HK-2 (cell line): ENCODE measurements around the gene UBE2J2.

Experiments used
- DNase-seq: peaks from one replicate; pipeline ENCODE4 v3.0.0-alpha.2; 2018; ENCODE audit not compliant: unreplicated experiment

Gene UBE2J2

DNA sequence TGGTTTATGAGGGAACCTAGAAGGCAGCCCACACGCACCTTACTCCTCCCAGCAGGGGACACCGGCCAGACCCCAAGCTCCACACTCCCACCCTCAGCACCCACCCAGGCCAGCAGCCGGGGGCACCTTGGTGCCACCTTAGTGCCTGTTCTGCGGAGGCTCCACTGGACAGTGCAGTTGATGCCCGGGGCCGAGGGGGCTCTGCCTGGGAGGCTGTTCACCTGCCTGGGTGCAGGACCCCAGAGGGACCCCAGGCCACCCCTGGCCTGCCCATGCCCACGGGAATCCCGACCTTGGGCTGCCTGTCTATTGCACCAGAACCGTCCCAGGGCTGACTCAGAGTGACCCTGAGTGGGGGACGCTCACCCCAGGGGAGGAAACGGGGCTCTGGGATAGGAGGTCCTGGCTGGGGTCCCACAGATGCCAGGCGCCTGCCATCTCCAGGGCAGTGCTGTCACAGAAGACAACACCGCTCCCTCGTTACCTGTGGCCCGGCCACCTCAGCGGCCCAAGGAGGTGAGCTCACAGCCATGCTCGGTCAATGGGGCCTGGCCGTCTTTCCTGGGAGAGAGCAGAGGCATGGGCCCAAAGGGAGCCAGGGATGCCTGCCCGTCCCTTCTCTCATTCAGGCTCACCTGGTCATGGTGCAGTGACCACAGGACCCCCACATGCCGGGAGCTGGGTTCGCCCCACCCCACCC is 7.3 kb upstream of the UBE2J2 start:
- no peak for DNase-seq

- DNase-seq = no peak
These were observed 5.4 kb upstream of the UBE2J2 start for GRCh38 chr1:1279028-1279427.

- DNase-seq = no peak
These were observed 5.0 kb upstream of the UBE2J2 start for GRCh38 chr1:1278620-1279019.

GRCh38 chr1:1275836-1276235 is 2.2 kb upstream of the UBE2J2 start:
- DNase-seq = no peak

DNA sequence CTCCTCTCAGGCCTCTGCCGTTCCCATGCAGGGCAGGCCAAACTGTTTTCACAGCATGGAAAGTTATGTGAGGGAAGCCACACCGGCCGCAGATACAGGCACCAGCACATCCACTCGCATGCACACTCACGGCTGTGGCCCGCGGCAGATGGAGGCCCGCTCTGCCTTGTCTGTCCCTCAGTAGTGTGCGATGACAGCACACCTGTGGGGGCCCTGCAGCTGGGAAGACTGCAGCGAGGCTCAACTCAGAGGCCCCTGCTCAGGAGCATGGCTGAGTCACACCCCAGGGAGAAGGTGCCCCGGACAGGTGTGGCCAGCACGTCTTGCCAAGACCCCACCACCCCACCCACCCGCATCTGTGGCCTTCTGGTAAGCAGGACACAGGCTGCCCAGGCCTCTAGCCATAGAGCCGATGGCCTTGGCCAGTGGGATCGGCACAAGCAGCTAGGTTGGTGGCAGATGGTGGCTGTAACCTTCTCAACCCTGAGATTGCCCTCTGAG is 1.3 kb upstream of the UBE2J2 start:
- no peak for DNase-seq

DNA sequence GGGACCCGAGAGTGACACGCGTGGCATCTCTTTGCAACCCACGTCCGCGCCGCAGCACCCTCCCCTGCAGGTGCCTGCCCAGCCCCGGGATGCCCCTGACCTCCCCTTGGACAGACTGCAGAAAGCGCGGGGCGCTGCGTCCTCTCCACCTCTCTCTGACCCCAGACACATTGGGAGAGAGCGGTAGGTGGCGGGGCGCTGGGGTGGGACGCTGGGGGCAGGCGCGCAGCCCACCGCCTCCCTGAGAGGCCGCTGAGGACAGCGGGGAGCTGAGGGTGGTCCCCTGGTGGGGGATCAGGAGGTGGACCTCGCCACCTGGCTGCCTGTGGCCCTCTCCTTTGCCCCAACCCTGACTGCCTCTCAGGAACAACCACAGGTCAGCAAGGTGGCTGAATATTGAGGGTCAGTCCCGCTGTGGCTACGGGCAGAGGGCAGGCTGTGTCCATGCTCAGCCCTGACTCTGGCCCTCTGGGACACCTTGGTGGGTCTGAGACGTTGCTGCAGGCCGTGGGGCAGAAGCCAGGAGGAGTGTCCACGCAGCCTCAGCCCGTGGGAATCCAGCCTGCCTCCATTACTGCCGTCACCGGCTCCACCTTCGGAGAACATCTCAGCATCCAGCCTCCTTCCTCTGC is 761 bp upstream of the UBE2J2 start:
- no peak for DNase-seq

DNA sequence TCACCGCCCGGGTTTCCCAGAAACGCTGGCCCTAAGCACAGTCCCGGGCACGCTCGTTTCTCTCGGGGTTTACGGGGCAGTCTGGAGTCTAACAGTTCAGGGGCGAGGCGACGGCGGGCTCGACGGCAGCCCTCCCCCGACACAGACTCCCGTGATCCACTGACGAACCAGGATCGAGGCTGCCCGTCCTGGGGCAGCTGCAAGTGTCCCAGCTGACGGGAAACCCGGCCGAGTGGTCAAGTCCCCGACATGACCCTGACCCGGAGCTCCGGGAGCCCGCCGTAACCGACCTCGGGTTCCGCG is 494 bp downstream of the UBE2J2 start:
- peak; percentile 22 for DNase-seq

DNA sequence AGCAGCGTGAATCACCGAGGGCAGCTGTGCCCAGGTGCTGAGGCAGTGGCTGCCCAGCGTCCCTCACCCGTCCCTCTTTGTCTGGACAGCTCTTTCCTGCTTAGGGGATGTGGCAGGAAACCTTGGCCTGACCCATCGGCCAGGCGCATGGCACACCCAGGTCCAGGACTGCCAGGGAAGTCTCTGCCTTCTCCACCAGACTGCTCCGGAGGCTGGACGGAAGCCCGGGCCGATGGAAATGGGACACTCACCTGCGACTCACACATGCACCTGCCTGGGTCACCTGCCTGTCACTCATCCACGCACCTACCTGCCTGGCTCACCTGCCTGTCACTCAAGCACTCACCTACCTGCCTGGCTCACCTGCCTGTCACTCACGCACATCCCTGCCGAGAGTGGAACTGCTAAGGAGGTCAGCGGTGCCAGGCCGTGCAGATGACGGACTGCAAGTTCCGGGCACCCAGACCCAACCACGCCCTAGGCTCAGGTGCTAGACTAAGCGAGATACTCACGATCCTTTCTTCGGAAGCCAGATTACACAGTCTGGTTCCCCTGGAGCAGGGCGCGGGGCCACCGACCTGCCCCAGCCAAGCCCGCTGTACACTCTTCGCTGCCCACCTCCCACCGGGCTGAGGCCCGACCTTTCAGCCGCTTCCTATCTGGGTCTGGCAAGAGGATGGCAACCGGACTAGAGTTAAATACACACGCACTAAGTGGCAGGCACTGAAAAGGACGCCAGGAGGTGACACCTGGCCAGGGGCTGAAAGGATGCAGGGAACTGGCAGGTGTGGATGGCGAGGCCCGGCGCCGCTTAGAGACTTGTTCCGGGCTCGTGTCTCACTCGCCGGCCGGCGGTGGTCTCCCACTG is 1.1 kb downstream of the UBE2J2 start:
- peak; percentile 23 for DNase-seq

DNA sequence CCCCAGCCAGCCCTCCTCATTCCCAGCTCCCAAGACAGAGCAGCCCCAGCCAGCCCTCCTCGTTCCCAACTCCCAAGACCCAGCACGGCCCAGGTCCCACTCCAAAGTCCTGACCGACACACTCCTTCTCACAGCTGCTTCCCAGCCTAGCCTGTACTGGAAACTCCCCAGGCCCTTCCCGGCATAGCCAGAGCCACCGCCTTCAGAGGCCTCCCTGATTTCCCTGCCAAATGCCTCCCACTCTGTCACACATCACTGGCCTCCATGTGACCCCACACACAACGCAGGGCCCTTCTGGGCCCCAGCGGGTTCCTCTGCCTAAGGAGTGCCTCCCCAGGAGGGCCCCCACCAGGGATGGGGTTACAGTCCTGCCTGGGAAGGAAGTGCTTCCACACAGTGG is 2.8 kb downstream of the UBE2J2 start:
- no peak for DNase-seq

DNA sequence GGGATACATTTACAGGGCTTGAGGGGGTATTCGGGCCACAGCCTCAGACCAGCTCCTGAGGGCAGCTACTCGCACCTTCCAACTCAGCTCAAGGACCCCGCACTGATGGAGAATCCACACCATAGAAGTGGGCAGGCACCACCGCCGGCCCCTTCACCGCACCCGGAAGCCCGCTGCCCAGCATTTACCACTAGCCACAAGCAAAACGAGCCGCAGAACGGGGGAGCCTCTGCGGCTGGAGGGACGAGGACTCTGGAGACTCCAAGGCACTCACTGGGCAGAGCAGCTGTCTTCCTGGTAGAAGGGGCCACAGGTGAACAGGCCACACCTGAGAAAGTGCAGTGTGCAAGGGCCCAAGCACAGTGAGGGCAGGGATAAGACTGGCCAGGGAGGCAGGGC is 5.4 kb downstream of the UBE2J2 start:
- DNase-seq = no peak

GRCh38 chr1:1267488-1268283 is 6.0 kb downstream of the UBE2J2 start:
- DNase-seq = no peak

- DNase-seq = peak; percentile 82
These were observed 8.8 kb downstream of the UBE2J2 start for GRCh38 chr1:1264868-1265272.

GRCh38 chr1:1264026-1264425 is 9.6 kb downstream of the UBE2J2 start:
- DNase-seq = no peak

GRCh38 chr1:1262758-1263157 is 10.9 kb downstream of the UBE2J2 start:
- DNase-seq = no peak

- DNase-seq = no peak
These were observed 11.6 kb downstream of the UBE2J2 start for GRCh38 chr1:1262071-1262470.

DNA sequence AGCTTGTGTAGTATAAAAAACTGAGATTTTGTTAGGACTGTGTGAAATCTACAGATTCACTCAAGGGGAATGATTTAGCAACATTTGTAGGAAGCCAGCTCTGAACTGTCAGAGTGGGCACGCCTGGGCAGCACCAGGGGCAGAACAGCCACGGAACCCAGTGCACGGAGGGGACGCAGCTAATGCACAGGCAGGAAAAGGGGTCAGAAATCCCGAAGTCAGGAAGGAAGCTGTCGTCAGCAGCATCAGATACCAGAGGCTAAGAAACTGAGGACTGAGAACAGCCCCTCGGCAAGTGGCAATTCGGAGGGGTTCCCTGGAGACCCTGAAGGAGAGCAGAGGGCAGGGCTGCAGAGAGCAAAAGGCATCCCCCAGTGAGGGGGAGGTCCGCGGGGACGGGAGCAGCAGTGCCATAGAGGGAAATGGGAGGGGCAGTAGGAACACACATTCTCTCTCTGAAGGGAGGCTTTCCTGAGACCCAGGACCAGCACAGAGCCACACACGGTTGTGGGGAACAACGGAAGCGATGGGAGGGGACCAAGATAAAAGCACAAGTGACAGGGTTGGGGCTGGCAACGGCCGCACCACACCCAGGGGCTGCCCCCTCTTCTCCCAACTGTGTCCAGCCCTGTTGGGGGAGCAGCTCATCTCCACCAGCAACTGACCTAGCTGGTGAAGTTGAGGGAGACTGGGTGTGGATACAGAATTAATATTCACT is 12.7 kb downstream of the UBE2J2 start:
- DNase-seq = no peak

- DNase-seq = no peak
These were observed 13.6 kb downstream of the UBE2J2 start for GRCh38 chr1:1259951-1260600.

GRCh38 chr1:1259540-1259939 is 14.1 kb downstream of the UBE2J2 start:
- DNase-seq = no peak

- no peak for DNase-seq
These were observed 14.6 kb downstream of the UBE2J2 start for GRCh38 chr1:1259119-1259488.

DNA sequence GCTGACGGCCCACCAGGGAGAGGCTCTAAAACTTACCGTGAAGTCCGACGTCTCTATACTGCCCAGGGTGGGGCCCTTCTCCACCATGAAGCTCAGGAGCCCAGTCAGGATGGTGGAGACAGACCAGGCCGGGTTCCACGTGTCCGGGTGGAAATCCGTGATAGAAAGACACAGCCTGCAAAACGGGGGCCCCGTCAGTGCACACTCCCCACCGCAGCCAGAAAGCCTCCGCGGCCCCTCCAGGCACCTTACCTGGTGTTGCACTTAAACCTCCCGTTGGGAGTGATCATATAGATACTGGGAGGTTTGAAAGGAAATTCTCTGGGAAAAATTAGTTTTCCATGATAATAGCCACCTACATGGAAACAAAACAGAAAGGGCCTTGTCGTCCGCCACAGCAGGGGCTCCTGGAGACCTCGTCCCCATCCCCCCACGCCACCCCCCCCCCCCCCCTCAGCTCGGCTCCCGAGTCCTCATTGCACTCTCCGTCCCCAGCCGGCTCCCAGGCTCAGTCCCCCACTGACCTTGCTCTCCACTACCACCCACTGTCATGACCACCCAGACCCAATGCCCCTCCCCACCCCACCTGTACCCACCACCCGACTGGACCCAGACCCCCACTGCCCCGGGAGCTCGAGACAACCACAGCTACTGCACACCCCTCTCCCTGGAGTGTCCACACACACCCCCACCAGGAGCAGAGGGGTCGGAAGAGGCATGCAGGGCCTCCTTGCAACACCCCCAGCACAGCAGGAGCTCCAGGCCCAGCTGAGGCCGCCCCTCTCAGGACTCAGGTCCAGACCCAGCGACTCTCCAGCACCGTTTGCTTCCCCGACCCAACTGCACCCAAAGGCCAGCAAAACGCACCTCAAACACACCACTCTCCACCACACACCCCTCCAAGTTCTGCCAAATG is 16.4 kb downstream of the UBE2J2 start:
- DNase-seq = no peak
